Ascending aorta (tissue), 2 donors: ENCODE results near the gene STK32B. TPM values are rescaled to one million over a fixed set of nuclear protein-coding genes. Genes with fewer than 3 reads are reported as not detected.

ENCODE experiments used
- DNase-seq, 2 donors: peaks; one replicate each; pipeline ENCODE4 v3.0.0-alpha.2; 2019; ENCODE audit warnings: low spot score in 2 of 2
- H3K27ac ChIP-seq, 2 donors: fragments of 200-600 bp; sonication (generic); one replicate each; pipeline ENCODE4 v1.5.1; 2016 to 2017; ENCODE audit warnings: mild to moderate bottlenecking in 1 of 2
- H3K27me3 ChIP-seq: fragments of 200-600 bp; sonication (generic); one replicate; pipeline ENCODE4 v1.5.1; 2017
- H3K36me3 ChIP-seq, 2 donors: fragments of 200-600 bp; sonication (generic); one replicate each; pipeline ENCODE4 v1.5.1; 2016
- H3K4me1 ChIP-seq, 2 donors: fragments of 200-600 bp; sonication (generic); one replicate each; pipeline ENCODE4 v1.5.1; 2016 to 2017; ENCODE audit warnings: mild to moderate bottlenecking in 1 of 2
- H3K4me3 ChIP-seq, 2 donors: fragments of 200-600 bp; sonication (generic); one replicate each; pipeline ENCODE4 v1.5.1; 2016 to 2017; ENCODE audit warnings: mild to moderate bottlenecking in 1 of 2
- H3K9me3 ChIP-seq, 2 donors: fragments of 200-600 bp; sonication (generic); one replicate each; pipeline ENCODE4 v1.5.1; 2016
- intact Hi-C: fragments of 100-400 bp; cut with DNase I; formaldehyde crosslinking; loops from one replicate; pipeline ENCODE4 v1.15.1; 2023
- total RNA-seq: library from RNA; depleted of rRNA; stranded (reverse); fragments of >200 nt; gene quantifications from one replicate; pipeline ENCODE4 v1.1.0, GENCODE V29; 2016
- TF ChIP-seq, protein P1 (sequence below), 3 experiments: fragments of 200-600 bp in 2 of 3; fragments of 450-650 bp in 1 of 3; sonication (generic) in 2 of 3; IDR thresholded peaks; one replicate each; pipeline ENCODE4 v1.5.1; 2016 to 2019; ENCODE audit warnings: antibody characterized with exemption in 3 of 3, mild to moderate bottlenecking in 1 of 3, moderate library complexity in 1 of 3

The STK32B gene
- total RNA-seq, 1 donor from 2014 or later, result 2.3 TPM

DNA sequence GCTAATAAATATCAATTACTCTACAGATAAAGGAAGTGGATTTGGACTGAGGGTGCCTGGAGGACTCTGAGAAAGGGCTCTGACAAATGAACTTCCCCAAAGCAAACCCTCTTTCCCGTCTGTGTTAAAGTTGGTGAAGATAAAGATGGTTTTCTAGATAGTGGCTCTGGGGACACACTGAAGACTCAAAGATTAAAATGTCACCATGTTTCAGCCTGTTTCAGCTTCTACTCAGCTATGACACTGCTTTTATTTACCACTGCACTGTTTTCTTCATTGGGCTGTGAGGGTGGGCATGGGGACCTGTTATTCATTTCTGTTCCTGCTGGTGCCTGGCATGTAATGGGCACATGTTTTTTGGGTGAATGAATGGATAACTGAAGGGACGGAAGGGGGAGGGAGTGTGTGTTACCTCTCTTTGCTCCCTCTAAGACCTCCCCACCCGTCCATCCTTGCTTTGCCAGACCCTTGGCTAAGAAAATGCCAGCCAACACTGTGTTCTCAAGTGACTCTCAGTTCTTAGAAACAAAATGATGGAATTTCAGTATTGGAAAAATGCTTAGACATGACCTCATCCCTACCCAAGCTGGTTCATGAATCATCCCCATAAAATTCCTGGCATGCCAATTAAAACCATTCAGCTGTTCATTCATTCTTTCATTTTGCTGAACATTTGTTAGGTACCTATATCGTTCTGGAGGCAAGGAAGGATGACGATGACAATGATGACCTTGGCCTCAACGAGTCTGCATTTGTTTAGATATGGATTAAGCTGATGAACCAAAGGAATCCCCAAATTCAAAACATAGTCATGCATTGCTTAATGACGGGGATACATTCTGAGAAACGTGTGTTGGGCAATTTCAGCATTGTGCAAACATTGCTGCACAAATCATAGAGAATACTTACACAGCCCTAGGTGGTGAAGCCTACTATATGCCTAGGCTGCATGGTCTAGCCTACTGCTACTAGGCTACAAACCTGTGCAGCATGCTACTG is 13.4 kb upstream of the STK32B start:
- no peaks in the 10 kb centered on the region for H3K9me3 ChIP-seq
- H3K27ac ChIP-seq, result peak overlapping the region in 1 of 2 donors; percentile 46
- H3K4me3 ChIP-seq, result no peak overlapping the region
- H3K4me1 ChIP-seq, result peaks cover 6 to 31% of the 10 kb centered on the region in 2 donors
- peak in 1 of 2 donors; percentile 81 for DNase-seq
- H3K36me3 ChIP-seq, result no peaks in the 10 kb centered on the region
- intact Hi-C loops, result no loop called here
- TF ChIP-seq, protein P1, sequence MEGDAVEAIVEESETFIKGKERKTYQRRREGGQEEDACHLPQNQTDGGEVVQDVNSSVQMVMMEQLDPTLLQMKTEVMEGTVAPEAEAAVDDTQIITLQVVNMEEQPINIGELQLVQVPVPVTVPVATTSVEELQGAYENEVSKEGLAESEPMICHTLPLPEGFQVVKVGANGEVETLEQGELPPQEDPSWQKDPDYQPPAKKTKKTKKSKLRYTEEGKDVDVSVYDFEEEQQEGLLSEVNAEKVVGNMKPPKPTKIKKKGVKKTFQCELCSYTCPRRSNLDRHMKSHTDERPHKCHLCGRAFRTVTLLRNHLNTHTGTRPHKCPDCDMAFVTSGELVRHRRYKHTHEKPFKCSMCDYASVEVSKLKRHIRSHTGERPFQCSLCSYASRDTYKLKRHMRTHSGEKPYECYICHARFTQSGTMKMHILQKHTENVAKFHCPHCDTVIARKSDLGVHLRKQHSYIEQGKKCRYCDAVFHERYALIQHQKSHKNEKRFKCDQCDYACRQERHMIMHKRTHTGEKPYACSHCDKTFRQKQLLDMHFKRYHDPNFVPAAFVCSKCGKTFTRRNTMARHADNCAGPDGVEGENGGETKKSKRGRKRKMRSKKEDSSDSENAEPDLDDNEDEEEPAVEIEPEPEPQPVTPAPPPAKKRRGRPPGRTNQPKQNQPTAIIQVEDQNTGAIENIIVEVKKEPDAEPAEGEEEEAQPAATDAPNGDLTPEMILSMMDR (IDR thresholded peaks at IDR 0.05), result no peak
- H3K27me3 ChIP-seq, result no peaks in the 10 kb centered on the region

DNA sequence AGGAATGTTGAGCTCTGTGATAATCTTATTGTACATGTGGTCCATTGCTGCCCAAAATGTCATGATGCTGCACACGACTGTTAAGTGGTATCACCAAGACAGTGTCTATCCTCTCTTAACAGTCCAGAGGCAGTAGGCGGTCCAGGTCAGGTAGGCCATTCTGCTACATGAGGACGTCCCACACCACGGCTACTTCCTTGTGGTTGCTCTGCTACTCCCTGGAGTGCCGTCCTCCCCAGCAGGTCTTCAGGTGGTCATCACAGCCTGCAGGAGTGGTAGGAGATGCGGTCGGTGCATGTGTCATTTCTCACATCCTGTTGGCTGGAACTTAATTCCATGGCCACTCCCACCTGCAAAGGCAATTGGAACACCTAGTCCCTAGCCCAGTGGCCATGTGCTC is 11.5 kb upstream of the STK32B start:
- no peaks in the 10 kb centered on the region for H3K36me3 ChIP-seq
- H3K9me3 ChIP-seq, result no peaks in the 10 kb centered on the region
- H3K27ac ChIP-seq, result no peak overlapping the region
- TF ChIP-seq, protein P1 (IDR thresholded peaks at IDR 0.05), result no peak
- H3K4me1 ChIP-seq, result peaks cover 0 to 20% of the 10 kb centered on the region in 2 donors
- no peaks in the 10 kb centered on the region for H3K27me3 ChIP-seq
- intact Hi-C loops, result no loop called here
- DNase-seq, result no peak
- no peak overlapping the region for H3K4me3 ChIP-seq

DNA sequence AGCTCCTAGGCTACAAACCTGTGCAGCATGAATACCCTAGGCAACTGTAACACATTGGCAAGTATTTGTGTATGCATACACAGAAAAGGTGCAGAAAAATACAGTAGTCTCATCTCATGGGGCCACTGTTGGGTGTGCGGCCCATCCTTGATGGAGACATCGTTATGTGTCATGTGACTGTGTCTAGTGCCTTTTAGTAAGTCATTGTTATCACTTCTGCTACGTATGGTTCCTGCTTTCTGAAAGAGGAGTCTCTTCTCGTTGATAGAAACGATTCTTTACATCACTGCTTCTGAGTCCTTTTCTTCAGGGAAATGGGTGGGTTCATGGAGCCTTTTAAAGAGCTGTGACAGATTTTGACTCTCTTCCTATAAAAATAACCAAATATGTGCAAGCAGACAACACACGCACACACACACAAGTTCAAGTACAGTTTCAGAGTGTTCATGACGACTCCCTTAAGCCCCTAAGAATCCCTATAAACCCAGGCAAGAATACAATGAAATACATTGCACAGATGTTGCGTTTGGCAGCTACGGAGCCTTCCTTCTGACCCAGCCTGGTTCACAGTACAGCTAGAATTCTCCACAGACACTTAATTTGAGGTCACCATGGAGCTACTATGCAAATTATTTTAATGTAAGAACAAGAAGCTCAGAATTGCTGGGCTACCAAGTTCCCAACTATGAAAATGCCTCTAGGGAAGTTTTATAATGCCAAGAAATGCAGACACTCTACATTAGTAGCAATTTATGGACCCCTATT is 10.2 kb upstream of the STK32B start:
- no peak for DNase-seq
- H3K27ac ChIP-seq, result no peak overlapping the region
- peaks cover 0 to 14% of the 10 kb centered on the region in 2 donors for H3K4me1 ChIP-seq
- TF ChIP-seq, protein P1 (IDR thresholded peaks at IDR 0.05), result no peak
- H3K4me3 ChIP-seq, result no peak overlapping the region
- H3K9me3 ChIP-seq, result no peaks in the 10 kb centered on the region
- no peaks in the 10 kb centered on the region for H3K27me3 ChIP-seq
- intact Hi-C loops, result no loop called here
- no peaks in the 10 kb centered on the region for H3K36me3 ChIP-seq

DNA sequence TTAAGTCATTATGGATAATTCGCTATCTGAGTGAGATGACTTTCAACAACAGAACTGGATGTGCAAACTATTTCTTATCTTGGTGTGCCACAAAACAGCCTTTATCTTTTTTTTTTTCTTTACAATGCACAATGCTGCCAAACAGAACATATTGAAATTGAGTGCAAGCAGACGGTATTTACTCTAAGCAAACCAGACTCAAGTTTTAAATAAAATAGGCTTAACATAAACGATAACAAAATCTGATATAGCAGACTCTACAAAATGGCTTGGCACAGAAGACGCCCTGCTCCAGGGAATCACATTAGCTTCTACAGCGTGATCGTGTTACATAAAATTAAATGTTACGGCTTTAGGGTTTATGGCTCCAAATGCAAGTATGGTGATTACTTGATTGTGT is 9.6 kb upstream of the STK32B start:
- TF ChIP-seq, protein P1 (IDR thresholded peaks at IDR 0.05), result no peak
- H3K9me3 ChIP-seq, result no peaks in the 10 kb centered on the region
- intact Hi-C loops, result no loop called here
- H3K27me3 ChIP-seq, result no peaks in the 10 kb centered on the region
- no peak for DNase-seq
- no peak overlapping the region for H3K4me3 ChIP-seq
- no peak overlapping the region for H3K27ac ChIP-seq
- H3K36me3 ChIP-seq, result no peaks in the 10 kb centered on the region
- peaks cover 0 to 12% of the 10 kb centered on the region in 2 donors for H3K4me1 ChIP-seq

DNA sequence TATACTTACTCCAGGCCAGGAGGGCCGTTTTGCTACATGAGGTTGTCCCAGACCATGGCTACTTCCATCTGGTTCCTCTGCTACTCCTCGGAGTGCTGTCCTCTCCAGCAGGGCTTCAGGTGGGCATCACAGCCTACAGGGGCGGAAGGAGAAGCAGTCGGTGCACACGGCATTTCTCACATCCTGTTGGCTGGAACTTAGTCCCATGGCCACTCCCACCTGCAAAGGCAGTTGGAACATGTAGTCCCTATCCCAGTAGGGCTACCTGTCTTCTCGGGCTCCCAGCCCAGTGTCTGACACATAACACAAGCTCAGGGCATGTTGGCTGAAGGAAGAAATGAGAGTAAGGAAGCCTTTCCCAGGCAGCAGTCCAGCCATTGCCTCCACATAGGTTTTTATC is 7.7 kb upstream of the STK32B start:
- H3K4me1 ChIP-seq, result peaks cover 0 to under 1% of the 10 kb centered on the region in 2 donors
- no peak overlapping the region for H3K4me3 ChIP-seq
- H3K27me3 ChIP-seq, result no peaks in the 10 kb centered on the region
- intact Hi-C loops, result no loop called here
- H3K36me3 ChIP-seq, result no peaks in the 10 kb centered on the region
- no peaks in the 10 kb centered on the region for H3K9me3 ChIP-seq
- DNase-seq, result no peak
- no peak overlapping the region for H3K27ac ChIP-seq
- TF ChIP-seq, protein P1 (IDR thresholded peaks at IDR 0.05), result no peak
